ENCODE data around the gene NELL1. TPM values are rescaled to one million over a fixed set of nuclear protein-coding genes. Genes with fewer than 3 reads are reported as not detected.

Gene NELL1
- total RNA-seq, 1 donor from 2014 or later, result not detected

DNA sequence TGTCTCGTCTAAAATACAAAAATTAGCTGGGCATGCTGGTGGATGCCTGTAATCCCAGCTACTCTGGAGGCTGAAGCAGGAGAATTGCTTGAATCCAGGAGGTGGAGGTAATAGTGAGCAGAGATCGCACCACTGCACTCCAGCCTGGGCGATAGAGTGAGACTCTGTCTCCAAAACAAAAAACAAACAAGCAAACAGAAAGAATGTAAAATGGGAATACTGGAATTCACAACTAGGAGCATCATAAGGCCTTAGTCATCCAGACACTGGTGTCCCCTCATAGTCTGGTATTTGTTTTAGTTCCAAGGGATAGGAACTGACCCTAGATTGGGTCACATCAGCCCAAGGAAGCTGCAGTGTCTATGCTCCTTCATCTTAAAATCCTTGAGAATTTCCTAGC lies 520.8 kb downstream of the NELL1 start:
- CTCF ChIA-PET, result no interaction called here
- H3K36me3 Mint-ChIP-seq (ENCODE audit: low read depth), result no peaks in the 10 kb centered on the region
- no peaks in the 10 kb centered on the region for H3K27me3 Mint-ChIP-seq
- ATAC-seq (ENCODE audit: low read depth) (no peak), DNase-seq (no peak)
- no peaks in the 10 kb centered on the region for H3K4me1 Mint-ChIP-seq
- H3K27ac Mint-ChIP-seq, result no peak overlapping the region
- POLR2A ChIA-PET, result no interaction called here
- H3K9me3 Mint-ChIP-seq, result peaks cover 6% of the 10 kb centered on the region
- TF ChIP-seq, protein P1, sequence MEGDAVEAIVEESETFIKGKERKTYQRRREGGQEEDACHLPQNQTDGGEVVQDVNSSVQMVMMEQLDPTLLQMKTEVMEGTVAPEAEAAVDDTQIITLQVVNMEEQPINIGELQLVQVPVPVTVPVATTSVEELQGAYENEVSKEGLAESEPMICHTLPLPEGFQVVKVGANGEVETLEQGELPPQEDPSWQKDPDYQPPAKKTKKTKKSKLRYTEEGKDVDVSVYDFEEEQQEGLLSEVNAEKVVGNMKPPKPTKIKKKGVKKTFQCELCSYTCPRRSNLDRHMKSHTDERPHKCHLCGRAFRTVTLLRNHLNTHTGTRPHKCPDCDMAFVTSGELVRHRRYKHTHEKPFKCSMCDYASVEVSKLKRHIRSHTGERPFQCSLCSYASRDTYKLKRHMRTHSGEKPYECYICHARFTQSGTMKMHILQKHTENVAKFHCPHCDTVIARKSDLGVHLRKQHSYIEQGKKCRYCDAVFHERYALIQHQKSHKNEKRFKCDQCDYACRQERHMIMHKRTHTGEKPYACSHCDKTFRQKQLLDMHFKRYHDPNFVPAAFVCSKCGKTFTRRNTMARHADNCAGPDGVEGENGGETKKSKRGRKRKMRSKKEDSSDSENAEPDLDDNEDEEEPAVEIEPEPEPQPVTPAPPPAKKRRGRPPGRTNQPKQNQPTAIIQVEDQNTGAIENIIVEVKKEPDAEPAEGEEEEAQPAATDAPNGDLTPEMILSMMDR (IDR thresholded peaks at IDR 0.05), result no peak
- H3K4me3 Mint-ChIP-seq, result no peak overlapping the region
- intact Hi-C loops (cut with micrococcal nuclease), result no loop called here

DNA sequence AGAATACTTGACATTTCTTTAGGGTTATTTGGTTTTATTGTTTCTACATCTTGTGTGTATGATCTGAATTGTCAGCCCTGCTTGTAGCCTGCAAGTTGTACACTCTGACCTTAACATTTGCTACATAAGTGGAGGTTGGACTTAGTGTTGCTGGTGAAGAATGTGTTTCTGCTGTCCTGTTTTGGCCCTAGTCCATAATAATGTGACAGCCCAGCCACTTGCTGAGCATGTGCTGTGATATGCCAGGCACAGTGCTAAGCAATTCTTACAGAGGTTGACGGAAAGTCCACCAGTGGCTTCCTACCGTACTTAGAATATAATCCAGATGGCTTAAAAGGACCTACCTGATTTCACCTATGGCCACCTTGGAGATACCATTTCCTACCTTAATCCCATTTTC lies 526.6 kb downstream of the NELL1 start:
- Mint-ChIP-seq H3K4me1 (no peaks in the 10 kb centered on the region), H3K27ac (no peak overlapping the region), H3K27me3 (no peaks in the 10 kb centered on the region), H3K4me3 (no peak overlapping the region), H3K9me3 (peaks cover 5% of the 10 kb centered on the region), H3K36me3 (ENCODE audit: low read depth) (no peaks in the 10 kb centered on the region)
- intact Hi-C loops (cut with micrococcal nuclease), result no loop called here
- ChIA-PET CTCF (no interaction called here), POLR2A (no interaction called here)
- no peak for ATAC-seq (ENCODE audit: low read depth)
- DNase-seq, result no peak
- TF ChIP-seq, protein P1 (IDR thresholded peaks at IDR 0.05), result no peak

DNA sequence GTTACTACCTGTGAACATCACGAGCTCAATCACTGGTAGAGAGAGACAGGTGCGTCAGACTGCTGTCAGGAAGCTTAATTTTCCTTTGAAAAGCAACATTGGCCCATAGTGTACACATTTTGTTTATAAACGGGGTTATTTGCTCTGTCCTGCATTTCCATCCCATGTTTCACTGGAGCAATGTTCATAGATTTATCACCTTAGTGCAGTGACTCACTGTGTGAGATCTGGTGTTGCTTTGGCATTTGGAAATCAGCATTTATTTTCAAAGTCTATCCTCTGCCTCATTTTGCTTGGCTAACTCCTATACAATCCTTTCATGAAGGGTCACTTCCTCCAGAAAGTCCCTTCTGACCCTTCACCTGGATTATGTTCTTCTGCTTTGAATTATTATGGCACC lies 529.1 kb downstream of the NELL1 start:
- DNase-seq (no peak), ATAC-seq (ENCODE audit: low read depth) (no peak)
- ChIA-PET POLR2A (no interaction called here), CTCF (no interaction called here)
- H3K27me3 Mint-ChIP-seq, result no peaks in the 10 kb centered on the region
- peaks cover 21% of the 10 kb centered on the region for H3K9me3 Mint-ChIP-seq
- no peaks in the 10 kb centered on the region for H3K4me1 Mint-ChIP-seq
- intact Hi-C loops (cut with micrococcal nuclease), result no loop called here
- no peak overlapping the region for H3K4me3 Mint-ChIP-seq
- no peak overlapping the region for H3K27ac Mint-ChIP-seq
- H3K36me3 Mint-ChIP-seq (ENCODE audit: low read depth), result no peaks in the 10 kb centered on the region
- TF ChIP-seq, protein P1 (IDR thresholded peaks at IDR 0.05), result no peak

DNA sequence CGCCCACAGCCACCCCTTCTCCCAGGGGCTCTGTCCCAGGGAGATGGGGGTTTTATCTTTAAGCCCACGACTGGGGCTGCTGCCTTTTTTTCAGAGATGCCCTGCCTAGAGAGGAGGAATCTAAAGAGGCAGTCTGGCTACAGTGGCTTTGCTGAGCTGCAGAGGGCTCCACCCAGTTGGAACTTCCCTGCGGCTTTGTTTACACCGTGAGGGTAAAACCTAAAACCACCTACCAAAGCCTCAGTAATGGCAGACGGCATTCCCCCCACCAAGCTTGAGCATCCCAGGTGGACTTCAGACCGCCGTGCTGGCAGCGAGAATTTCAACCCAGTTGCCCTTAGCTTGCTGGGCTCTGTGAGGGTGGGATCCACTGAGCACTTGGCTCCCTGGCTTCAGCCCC lies 535.8 kb downstream of the NELL1 start:
- no peaks in the 10 kb centered on the region for H3K36me3 Mint-ChIP-seq (ENCODE audit: low read depth)
- DNase-seq (no peak), ATAC-seq (ENCODE audit: low read depth) (no peak)
- ChIA-PET CTCF (no interaction called here), POLR2A (no interaction called here)
- no peaks in the 10 kb centered on the region for H3K27me3 Mint-ChIP-seq
- intact Hi-C loops (cut with micrococcal nuclease), result no loop called here
- H3K4me1 Mint-ChIP-seq, result no peaks in the 10 kb centered on the region
- H3K4me3 Mint-ChIP-seq, result no peak overlapping the region
- TF ChIP-seq, protein P1 (IDR thresholded peaks at IDR 0.05), result no peak
- peaks cover 21% of the 10 kb centered on the region for H3K9me3 Mint-ChIP-seq
- no peak overlapping the region for H3K27ac Mint-ChIP-seq

DNA sequence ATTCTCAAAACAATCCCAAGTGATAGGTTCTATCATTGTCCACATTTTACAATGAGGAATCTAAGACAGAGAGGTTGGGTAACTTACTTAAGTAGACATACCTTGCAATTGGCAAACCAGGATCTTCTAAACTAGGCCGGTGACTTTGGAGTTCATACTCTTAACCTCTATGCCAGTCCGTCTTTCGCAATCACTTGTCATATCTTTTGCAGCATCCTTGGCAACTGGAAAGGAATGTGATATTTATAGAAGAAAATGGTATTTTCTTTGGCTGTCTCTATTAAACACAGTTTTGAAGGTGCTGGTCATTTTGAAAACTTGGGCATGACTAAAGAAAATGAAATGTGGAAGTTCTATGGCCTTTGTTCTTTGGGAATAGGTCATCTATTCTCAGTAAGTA lies 556.5 kb downstream of the NELL1 start:
- Mint-ChIP-seq H3K36me3 (ENCODE audit: low read depth) (no peaks in the 10 kb centered on the region), H3K4me1 (no peaks in the 10 kb centered on the region), H3K9me3 (peaks cover 6% of the 10 kb centered on the region), H3K27ac (no peak overlapping the region), H3K27me3 (no peaks in the 10 kb centered on the region), H3K4me3 (no peak overlapping the region)
- intact Hi-C loops (cut with micrococcal nuclease), result no loop called here
- no peak for DNase-seq
- POLR2A ChIA-PET, result no interaction called here
- TF ChIP-seq, protein P1 (IDR thresholded peaks at IDR 0.05), result no peak
- ATAC-seq (ENCODE audit: low read depth), result no peak
- CTCF ChIA-PET, result no interaction called here
